ENCODE data around the gene RSAD1.

GRCh38 chr17:50480854-50481490 lies 2.3 kb downstream of the RSAD1 start:
- TF ChIP-seq EZH2phosphoT487 (IDR thresholded peaks at IDR 0.05) (no peak), CTCF (IDR thresholded peaks at IDR 0.05) (no peak)

Measured in neural progenitor cell (in vitro differentiated cells).